Vagina (tissue), 2 donors: ENCODE results near the gene ZNF562. TPM values are rescaled to one million over a fixed set of nuclear protein-coding genes. Genes with fewer than 3 reads are reported as not detected.

Source experiments
- DNase-seq, 2 donors: peaks; one replicate each; pipeline ENCODE4 v3.0.0-alpha.2; 2017; ENCODE audit errors: extremely low spot score in 2 of 2
- H3K27ac ChIP-seq: fragments of 200-600 bp; sonication (generic); one replicate; pipeline ENCODE4 v1.5.1; 2019
- H3K27me3 ChIP-seq: fragments of 200-600 bp; sonication (generic); one replicate; pipeline ENCODE4 v1.5.1; 2019
- H3K36me3 ChIP-seq, 2 donors: fragments of 200-600 bp; sonication (generic); one replicate each; pipeline ENCODE4 v1.5.1; 2017 to 2019
- H3K4me1 ChIP-seq: fragments of 200-600 bp; sonication (generic); one replicate; pipeline ENCODE4 v1.5.1; 2019
- H3K4me3 ChIP-seq, 2 donors: fragments of 200-600 bp; sonication (generic); 1 replicate in 1 of 2; 2 replicates in 1 of 2; pipeline ENCODE4 v1.5.1; 2016 to 2019
- H3K9me3 ChIP-seq: fragments of 200-600 bp; sonication (generic); one replicate; pipeline ENCODE4 v1.5.1; 2019
- CTCF ChIP-seq, 3 experiments: fragments of 450-650 bp in 2 of 3; fragments of 200-600 bp in 1 of 3; sonication (generic) in 1 of 3; IDR thresholded peaks; one replicate each; pipeline ENCODE4 v1.5.1; 2017 to 2019; ENCODE audit warnings: antibody characterized with exemption in 3 of 3, mild to moderate bottlenecking in 2 of 3, moderate library complexity in 2 of 3
- POLR2A ChIP-seq, 2 donors: fragments of 450-650 bp; IDR thresholded peaks; one replicate each; pipeline ENCODE4 v1.6.1; 2017; ENCODE audit warnings: antibody characterized with exemption in 2 of 2, mild to moderate bottlenecking in 2 of 2, moderate library complexity in 2 of 2
- POLR2AphosphoS5 ChIP-seq, 2 donors: sonication (generic); formaldehyde crosslinking; IDR thresholded peaks; one replicate each; pipeline ENCODE4 v1.9.0; 2017; ENCODE audit warnings: antibody characterized with exemption in 2 of 2, mild to moderate bottlenecking in 2 of 2, low read depth in 1 of 2; ENCODE audit not compliant: insufficient read depth in 1 of 2
- intact Hi-C: fragments of 100-400 bp; cut with DNase I; formaldehyde crosslinking; loops from one replicate; pipeline ENCODE4 v1.15.1; 2023
- total RNA-seq: library from RNA; depleted of rRNA; stranded (reverse); fragments of >200 nt; gene quantifications from one replicate; pipeline ENCODE4 v1.2.3, GENCODE V29; 2016

The ZNF562 gene
- total RNA-seq, 1 donor from 2014 or later = 36.3 TPM

GRCh38 chr19:9641810-9642209, 33.1 kb downstream of the ZNF562 start:
- Histone ChIP-seq H3K4me1 (no peaks in the 10 kb centered on the region), H3K27ac (no peak overlapping the region), H3K36me3 (peaks cover 0 to 24% of the 10 kb centered on the region in 2 donors), H3K27me3 (no peaks in the 10 kb centered on the region), H3K4me3 (no peak overlapping the region), H3K9me3 (no peaks in the 10 kb centered on the region)
- intact Hi-C loops = no loop called here
- DNase-seq = no peak
- TF ChIP-seq POLR2AphosphoS5 (IDR thresholded peaks at IDR 0.05; ENCODE audit: insufficient read depth in 1 of 2, low read depth in 1 of 2) (no peak), CTCF (IDR thresholded peaks at IDR 0.05) (no peak), POLR2A (IDR thresholded peaks at IDR 0.05) (no peak)

- intact Hi-C loops = no loop called here
- TF ChIP-seq POLR2AphosphoS5 (IDR thresholded peaks at IDR 0.05; ENCODE audit: insufficient read depth in 1 of 2, low read depth in 1 of 2) (no peak), POLR2A (IDR thresholded peaks at IDR 0.05) (no peak), CTCF (IDR thresholded peaks at IDR 0.05) (no peak)
- Histone ChIP-seq H3K27ac (no peak overlapping the region), H3K27me3 (no peaks in the 10 kb centered on the region), H3K36me3 (peaks cover 0 to 19% of the 10 kb centered on the region in 2 donors), H3K4me3 (no peak overlapping the region), H3K9me3 (no peaks in the 10 kb centered on the region), H3K4me1 (no peaks in the 10 kb centered on the region)
- no peak for DNase-seq
These were observed 33.9 kb downstream of the ZNF562 start for GRCh38 chr19:9640956-9641355.

GRCh38 chr19:9636018-9636417, 38.9 kb downstream of the ZNF562 start:
- H3K4me1 ChIP-seq = no peaks in the 10 kb centered on the region
- intact Hi-C loops = no loop called here
- H3K27me3 ChIP-seq = no peaks in the 10 kb centered on the region
- no peak for DNase-seq
- H3K36me3 ChIP-seq = peaks cover 0 to 37% of the 10 kb centered on the region in 2 donors
- H3K9me3 ChIP-seq = no peaks in the 10 kb centered on the region
- TF ChIP-seq POLR2AphosphoS5 (IDR thresholded peaks at IDR 0.05; ENCODE audit: insufficient read depth in 1 of 2, low read depth in 1 of 2) = no peak
- H3K27ac ChIP-seq = no peak overlapping the region
- no peak overlapping the region for H3K4me3 ChIP-seq

- no peak for TF ChIP-seq CTCF (IDR thresholded peaks at IDR 0.05)
- no peak for TF ChIP-seq POLR2A (IDR thresholded peaks at IDR 0.05)
- TF ChIP-seq POLR2AphosphoS5 (IDR thresholded peaks at IDR 0.05; ENCODE audit: insufficient read depth in 1 of 2, low read depth in 1 of 2) = no peak
- no peak for DNase-seq
These were observed 47.0 kb downstream of the ZNF562 start for GRCh38 chr19:9627856-9628255.

GRCh38 chr19:9622531-9622930, 52.4 kb downstream of the ZNF562 start:
- H3K9me3 ChIP-seq = no peaks in the 10 kb centered on the region
- intact Hi-C loops = no loop called here
- H3K4me3 ChIP-seq = no peak overlapping the region
- H3K4me1 ChIP-seq = peaks cover 30% of the 10 kb centered on the region
- peak overlapping the region; percentile 95 for H3K27ac ChIP-seq
- H3K36me3 ChIP-seq = peaks cover 5 to 19% of the 10 kb centered on the region in 2 donors
- no peak for TF ChIP-seq CTCF (IDR thresholded peaks at IDR 0.05)
- TF ChIP-seq POLR2AphosphoS5 (IDR thresholded peaks at IDR 0.05; ENCODE audit: insufficient read depth in 1 of 2, low read depth in 1 of 2) = peak in 1 of 2 donors; percentile 54
- no peak for TF ChIP-seq POLR2A (IDR thresholded peaks at IDR 0.05)
- no peaks in the 10 kb centered on the region for H3K27me3 ChIP-seq
- no peak for DNase-seq

More at GRCh38 chr19:9627856-9628255, 47.0 kb downstream of the ZNF562 start:
- Histone ChIP-seq H3K27me3 (no peaks in the 10 kb centered on the region), H3K4me1 (peaks cover 5% of the 10 kb centered on the region), H3K27ac (no peak overlapping the region), H3K36me3 (peaks cover 0 to 10% of the 10 kb centered on the region in 2 donors), H3K9me3 (no peaks in the 10 kb centered on the region), H3K4me3 (no peak overlapping the region)
- intact Hi-C loops = loop anchor here (5.0 kb wide), 1 partner anchor 169 kb away; no protein-coding TSS in a partner anchor
